Spinal cord (tissue), 10 donors: ENCODE results near the gene CCL28. TPM values are rescaled to one million over a fixed set of nuclear protein-coding genes. Genes with fewer than 3 reads are reported as not detected.

Experiments
- DNase-seq, 6 donors: peaks; one replicate each; pipeline versions ENCODE4 v3.0.0 to v3.0.0-alpha.2; 2013 to 2015; ENCODE audit warnings: low spot score in 6 of 6, low read depth in 4 of 6
- H3K27ac ChIP-seq: one replicate; pipeline ENCODE4 v1.5.1; 2013; ENCODE audit warnings: low read depth, low read length, control low read depth
- H3K27me3 ChIP-seq: one replicate; pipeline ENCODE4 v1.6.1; 2013; ENCODE audit warnings: low read length; ENCODE audit not compliant: control insufficient read depth, insufficient read depth
- H3K36me3 ChIP-seq: one replicate; pipeline ENCODE4 v1.6.1; 2013; ENCODE audit warnings: low read length; ENCODE audit not compliant: control insufficient read depth, insufficient read depth
- H3K4me1 ChIP-seq: one replicate; pipeline ENCODE4 v1.6.1; 2013; ENCODE audit warnings: low read length; ENCODE audit not compliant: control insufficient read depth, insufficient read depth
- H3K4me3 ChIP-seq: one replicate; pipeline ENCODE4 v1.5.1; 2013; ENCODE audit warnings: low read depth, low read length, control low read depth
- H3K9me3 ChIP-seq: one replicate; pipeline ENCODE4 v1.6.1; 2013; ENCODE audit warnings: low read length; ENCODE audit not compliant: control insufficient read depth, insufficient read depth
- WGBS: methylation state at CpG from one replicate; pipeline ENCODE4 v1.1.5; 2013; ENCODE audit warnings: missing lambda C conversion rate; ENCODE audit not compliant: insufficient coverage; 5-methylcytosine and 5-hydroxymethylcytosine counted together
- polyA plus RNA-seq, 2 donors: library from polyadenylated mRNA; unstranded; fragments of 120-200 nt; gene quantifications; one replicate each; pipeline ENCODE4 v1.2.1, GENCODE V29; 2013; ENCODE audit not compliant: insufficient read length in 2 of 2
- total RNA-seq, 2 donors: library from RNA; depleted of rRNA in 1 of 2; stranded (reverse); fragments of 120-200 nt in 1 of 2; fragments of >200 nt in 1 of 2; gene quantifications; one replicate each; pipeline versions ENCODE4 v1.2.3 to v1.2.4, GENCODE V29; 2013 to 2014
- donor health status: healthy.

CCL28 gene
- total and polyA plus RNA-seq, 4 donors = 1.0 to 6.1 (median 2.5) TPM

- Histone ChIP-seq H3K4me1 (no peaks in the 10 kb centered on the region), H3K4me3 (no peak overlapping the region), H3K27ac (no peak overlapping the region), H3K9me3 (peaks cover 3% of the 10 kb centered on the region), H3K27me3 (no peaks in the 10 kb centered on the region), H3K36me3 (no peaks in the 10 kb centered on the region)
- 71% methylated on average over 1 of the region's 2 CpGs for WGBS
- DNase-seq = no peak
Measured at GRCh38 chr5:43363445-43364152, 48.6 kb downstream of the CCL28 start.

GRCh38 chr5:43362725-43363435 lies 49.3 kb downstream of the CCL28 start:
- H3K4me3 ChIP-seq = no peak overlapping the region
- no peak for DNase-seq
- peaks cover 3% of the 10 kb centered on the region for H3K9me3 ChIP-seq
- H3K27ac ChIP-seq = no peak overlapping the region
- WGBS = 60% methylated on average over 1 of the region's 3 CpGs
- H3K27me3 ChIP-seq = no peaks in the 10 kb centered on the region
- no peaks in the 10 kb centered on the region for H3K4me1 ChIP-seq
- no peaks in the 10 kb centered on the region for H3K36me3 ChIP-seq

- Histone ChIP-seq H3K27me3 (no peaks in the 10 kb centered on the region), H3K36me3 (no peaks in the 10 kb centered on the region), H3K27ac (no peak overlapping the region), H3K4me3 (no peak overlapping the region), H3K4me1 (no peaks in the 10 kb centered on the region), H3K9me3 (peaks cover 3% of the 10 kb centered on the region)
- no peak for DNase-seq
Measured at GRCh38 chr5:43358726-43359125, 53.5 kb downstream of the CCL28 start.

GRCh38 chr5:43358301-43358700 lies 53.9 kb downstream of the CCL28 start:
- DNase-seq = no peak
- Histone ChIP-seq H3K27ac (no peak overlapping the region), H3K4me1 (no peaks in the 10 kb centered on the region), H3K27me3 (no peaks in the 10 kb centered on the region), H3K9me3 (peaks cover 3% of the 10 kb centered on the region), H3K36me3 (no peaks in the 10 kb centered on the region), H3K4me3 (no peak overlapping the region)
- 80% methylated on average over 1 of the region's 3 CpGs for WGBS

GRCh38 chr5:43357878-43358281 lies 54.3 kb downstream of the CCL28 start:
- no CpG with 5 or more reads among the region's 3 CpGs for WGBS
- Histone ChIP-seq H3K4me3 (no peak overlapping the region), H3K27ac (no peak overlapping the region), H3K36me3 (no peaks in the 10 kb centered on the region), H3K9me3 (peaks cover 3% of the 10 kb centered on the region), H3K4me1 (no peaks in the 10 kb centered on the region), H3K27me3 (no peaks in the 10 kb centered on the region)
- no peak for DNase-seq

- Histone ChIP-seq H3K4me3 (no peak overlapping the region), H3K27me3 (no peaks in the 10 kb centered on the region), H3K4me1 (no peaks in the 10 kb centered on the region), H3K36me3 (no peaks in the 10 kb centered on the region), H3K9me3 (peaks cover 3% of the 10 kb centered on the region), H3K27ac (no peak overlapping the region)
- 56% methylated on average over 1 of the region's 2 CpGs for WGBS
- no peak for DNase-seq
Measured at GRCh38 chr5:43357067-43357466, 55.1 kb downstream of the CCL28 start.

GRCh38 chr5:43354774-43355173 lies 57.4 kb downstream of the CCL28 start:
- WGBS = 100% methylated on average over 1 of the region's 3 CpGs

GRCh38 chr5:43353668-43354067 lies 58.5 kb downstream of the CCL28 start:
- no CpG with 5 or more reads among the region's 1 CpG for WGBS
- H3K4me1 ChIP-seq = no peaks in the 10 kb centered on the region
- no peak overlapping the region for H3K27ac ChIP-seq
- H3K4me3 ChIP-seq = no peak overlapping the region
- no peaks in the 10 kb centered on the region for H3K9me3 ChIP-seq
- no peak for DNase-seq
- H3K27me3 ChIP-seq = no peaks in the 10 kb centered on the region
- no peaks in the 10 kb centered on the region for H3K36me3 ChIP-seq

More at GRCh38 chr5:43354774-43355173, 57.4 kb downstream of the CCL28 start:
- Histone ChIP-seq H3K27me3 (no peaks in the 10 kb centered on the region), H3K4me3 (no peak overlapping the region), H3K36me3 (no peaks in the 10 kb centered on the region), H3K4me1 (no peaks in the 10 kb centered on the region), H3K27ac (no peak overlapping the region), H3K9me3 (peaks cover 2% of the 10 kb centered on the region)
- no peak for DNase-seq

- H3K9me3 ChIP-seq = no peaks in the 10 kb centered on the region
- no peaks in the 10 kb centered on the region for H3K36me3 ChIP-seq
- H3K27me3 ChIP-seq = no peaks in the 10 kb centered on the region
- no peak overlapping the region for H3K4me3 ChIP-seq
- WGBS = no CpG with 5 or more reads among the region's 2 CpGs
- no peak for DNase-seq
- no peaks in the 10 kb centered on the region for H3K4me1 ChIP-seq
- no peak overlapping the region for H3K27ac ChIP-seq
Measured at GRCh38 chr5:43352915-43353314, 59.3 kb downstream of the CCL28 start.

- no peak overlapping the region for H3K27ac ChIP-seq
- no peak overlapping the region for H3K4me3 ChIP-seq
- H3K36me3 ChIP-seq = no peaks in the 10 kb centered on the region
- DNase-seq = no peak
- H3K4me1 ChIP-seq = no peaks in the 10 kb centered on the region
- no peaks in the 10 kb centered on the region for H3K27me3 ChIP-seq
- no CpG with 5 or more reads among the region's 3 CpGs for WGBS
- no peaks in the 10 kb centered on the region for H3K9me3 ChIP-seq
Measured at GRCh38 chr5:43352131-43352530, 60.1 kb downstream of the CCL28 start.
